Naive B cell (primary cell): ENCODE data around the gene MRPS26. TPM values are rescaled to one million over a fixed set of nuclear protein-coding genes. Genes with fewer than 3 reads are reported as not detected.
A peak's percentile ranks its signal among the peaks of the same experiment; 100 is the strongest.
"Not testable (repeated sequence)": the region's sequence is repeated elsewhere in the genome, so short reads cannot be mapped to it uniquely, and the experiment has no call there.

Experiments used
- ATAC-seq, 2 donors: fragments of 150-1000 bp; cut with Tn5 transposase; 2 replicates each; pipeline ENCODE4 v1.10.0; 2021; ENCODE audit warnings: low read depth in 2 of 2, mild to moderate bottlenecking in 2 of 2, moderate library complexity in 2 of 2
- DNase-seq: peaks from one replicate; pipeline ENCODE4 v3.0.0; 2022
- H3K27ac Mint-ChIP-seq, 6 donors: one replicate each; pipeline ENCODE4 v1.8.0; 2020 to 2022; ENCODE audit warnings: mild to moderate bottlenecking in 6 of 6, mixed read lengths in 6 of 6, moderate library complexity in 5 of 6, inconsistent platforms in 2 of 6
- H3K27me3 Mint-ChIP-seq, 3 donors: one replicate each; pipeline ENCODE4 v1.8.0; 2021 to 2022; ENCODE audit warnings: mixed read lengths in 3 of 3, mild to moderate bottlenecking in 1 of 3
- H3K36me3 Mint-ChIP-seq, 2 donors: one replicate each; pipeline ENCODE4 v1.8.0; 2020 to 2022; ENCODE audit warnings: mixed read lengths in 2 of 2, inconsistent platforms in 1 of 2, mild to moderate bottlenecking in 1 of 2
- H3K4me1 Mint-ChIP-seq, 3 donors: one replicate each; pipeline ENCODE4 v1.8.0; 2020 to 2022; ENCODE audit warnings: mixed read lengths in 3 of 3, inconsistent platforms in 1 of 3, mild to moderate bottlenecking in 1 of 3, moderate library complexity in 1 of 3
- H3K4me3 Mint-ChIP-seq, 8 donors: one replicate each; pipeline ENCODE4 v1.8.0; 2020 to 2022; ENCODE audit warnings: mild to moderate bottlenecking in 8 of 8, mixed read lengths in 8 of 8, moderate library complexity in 8 of 8, inconsistent platforms in 2 of 8
- H3K9me3 Mint-ChIP-seq, 7 donors: one replicate each; pipeline ENCODE4 v1.8.0; 2020 to 2022; ENCODE audit warnings: mixed read lengths in 7 of 7, mild to moderate bottlenecking in 5 of 7, inconsistent platforms in 2 of 7, moderate library complexity in 1 of 7
- polyA plus RNA-seq, 6 donors: library from polyadenylated mRNA; unstranded; fragments of 300-500 nt; fragmentation: Illumina TruSeq; gene quantifications; one replicate each; pipeline ENCODE4 v1.2.3, GENCODE V29; 2021; ENCODE audit warnings: low read depth in 6 of 6

Gene MRPS26
- polyA plus RNA-seq, 6 donors from 2014 or later = 64.0 to 94.6 (median 79.8) TPM

- peak overlapping the region in 4 of 6 donors; percentile 42 to 83 (median 54) for H3K27ac Mint-ChIP-seq
Observed at GRCh38 chr20:3022559-3023490, 23.0 kb upstream of the MRPS26 start.

GRCh38 chr20:3027987-3028386 lies 17.9 kb upstream of the MRPS26 start:
- Mint-ChIP-seq H3K4me3 (no peak overlapping the region), H3K9me3 (no peaks in the 10 kb centered on the region), H3K4me1 (peaks cover 2 to 6% (median 6%) of the 10 kb centered on the region in 3 donors), H3K27me3 (no peaks in the 10 kb centered on the region), H3K27ac (peak overlapping the region in 1 of 6 donors; percentile 75), H3K36me3 (peaks cover 10 to 31% of the 10 kb centered on the region in 2 donors)
- DNase-seq = no peak
- ATAC-seq = no peak

More at GRCh38 chr20:3022559-3023490, 23.0 kb upstream of the MRPS26 start:
- peaks cover 19 to 54% of the 10 kb centered on the region in 2 donors for H3K36me3 Mint-ChIP-seq
- not testable (repeated sequence) for ATAC-seq, H3K4me3 Mint-ChIP-seq, DNase-seq, H3K4me1 Mint-ChIP-seq, H3K27me3 Mint-ChIP-seq, H3K9me3 Mint-ChIP-seq

- DNase-seq (no peak), ATAC-seq (no peak)
- Mint-ChIP-seq H3K4me1 (peaks cover 0 to 5% (median 4%) of the 10 kb centered on the region in 3 donors), H3K9me3 (no peaks in the 10 kb centered on the region), H3K27ac (no peak overlapping the region), H3K4me3 (no peak overlapping the region), H3K36me3 (peaks cover 15 to 34% of the 10 kb centered on the region in 2 donors), H3K27me3 (no peaks in the 10 kb centered on the region)
Observed at GRCh38 chr20:3031524-3032147, 14.2 kb upstream of the MRPS26 start.

GRCh38 chr20:3032624-3033023 lies 13.2 kb upstream of the MRPS26 start:
- Mint-ChIP-seq H3K4me1 (peaks cover 0 to 5% (median 4%) of the 10 kb centered on the region in 3 donors), H3K27me3 (no peaks in the 10 kb centered on the region), H3K36me3 (peaks cover 15 to 26% of the 10 kb centered on the region in 2 donors), H3K9me3 (no peaks in the 10 kb centered on the region), H3K4me3 (no peak overlapping the region), H3K27ac (no peak overlapping the region)
- DNase-seq (no peak), ATAC-seq (no peak)

- peak overlapping the region in 1 of 6 donors; percentile 44 for H3K27ac Mint-ChIP-seq
- H3K4me3 Mint-ChIP-seq = no peak overlapping the region
- no peak for ATAC-seq
- no peaks in the 10 kb centered on the region for H3K27me3 Mint-ChIP-seq
- H3K9me3 Mint-ChIP-seq = no peaks in the 10 kb centered on the region
- peaks cover 0 to 9% (median 5%) of the 10 kb centered on the region in 3 donors for H3K4me1 Mint-ChIP-seq
- DNase-seq = no peak
- H3K36me3 Mint-ChIP-seq = peaks cover 24 to 30% of the 10 kb centered on the region in 2 donors
Observed at GRCh38 chr20:3037654-3038053, 8.2 kb upstream of the MRPS26 start.

GRCh38 chr20:3038454-3038853 lies 7.4 kb upstream of the MRPS26 start:
- ATAC-seq (no peak), DNase-seq (no peak)
- Mint-ChIP-seq H3K4me1 (peaks cover under 1 to 9% (median 5%) of the 10 kb centered on the region in 3 donors), H3K9me3 (no peaks in the 10 kb centered on the region), H3K27me3 (no peaks in the 10 kb centered on the region), H3K4me3 (peak overlapping the region in 1 of 8 donors; percentile 12), H3K36me3 (peaks cover 24 to 30% of the 10 kb centered on the region in 2 donors), H3K27ac (peak overlapping the region in 2 of 6 donors; percentile 39 to 90)

GRCh38 chr20:3039426-3039825 lies 6.4 kb upstream of the MRPS26 start:
- H3K27me3 Mint-ChIP-seq = no peaks in the 10 kb centered on the region
- no peaks in the 10 kb centered on the region for H3K9me3 Mint-ChIP-seq
- H3K4me3 Mint-ChIP-seq = no peak overlapping the region
- no peak for DNase-seq
- no peak for ATAC-seq
- H3K4me1 Mint-ChIP-seq = peaks cover 5 to 9% (median 5%) of the 10 kb centered on the region in 3 donors
- H3K36me3 Mint-ChIP-seq = peaks cover 24 to 30% of the 10 kb centered on the region in 2 donors
- peak overlapping the region in 3 of 6 donors; percentile 33 to 88 (median 45) for H3K27ac Mint-ChIP-seq

- H3K27me3 Mint-ChIP-seq = no peaks in the 10 kb centered on the region
- H3K36me3 Mint-ChIP-seq = peaks cover 24 to 25% of the 10 kb centered on the region in 2 donors
- no peak overlapping the region for H3K27ac Mint-ChIP-seq
- no peak for DNase-seq
- H3K4me3 Mint-ChIP-seq = no peak overlapping the region
- no peak for ATAC-seq
- H3K9me3 Mint-ChIP-seq = no peaks in the 10 kb centered on the region
- peaks cover 8 to 11% (median 10%) of the 10 kb centered on the region in 3 donors for H3K4me1 Mint-ChIP-seq
Observed at GRCh38 chr20:3040086-3040485, 5.8 kb upstream of the MRPS26 start.

- H3K36me3 Mint-ChIP-seq = peaks cover 8 to 14% of the 10 kb centered on the region in 2 donors
- peaks cover 14 to 18% (median 16%) of the 10 kb centered on the region in 3 donors for H3K4me1 Mint-ChIP-seq
- DNase-seq = no peak
- peak overlapping the region in 4 of 6 donors; percentile 42 to 84 (median 62) for H3K27ac Mint-ChIP-seq
- peak overlapping the region in 1 of 8 donors; percentile 24 for H3K4me3 Mint-ChIP-seq
- no peaks in the 10 kb centered on the region for H3K27me3 Mint-ChIP-seq
- no peak for ATAC-seq
- H3K9me3 Mint-ChIP-seq = no peaks in the 10 kb centered on the region
Observed at GRCh38 chr20:3041854-3042409, 3.9 kb upstream of the MRPS26 start.

- Mint-ChIP-seq H3K36me3 (peaks cover 8 to 14% of the 10 kb centered on the region in 2 donors), H3K4me3 (peak overlapping the region in 1 of 8 donors; percentile 92), H3K4me1 (peaks cover 17 to 25% (median 17%) of the 10 kb centered on the region in 3 donors), H3K9me3 (no peaks in the 10 kb centered on the region), H3K27ac (peak overlapping the region in 2 of 6 donors; percentile 61 to 80), H3K27me3 (no peaks in the 10 kb centered on the region)
- ATAC-seq (no peak), DNase-seq (no peak)
Observed at GRCh38 chr20:3042625-3043024, 3.2 kb upstream of the MRPS26 start.

- Mint-ChIP-seq H3K36me3 (peaks cover 8 to 14% of the 10 kb centered on the region in 2 donors), H3K9me3 (no peaks in the 10 kb centered on the region), H3K4me3 (peak within 1 kb of the TSS in 7 of 8 donors; percentile 12 to 95 (median 68)), H3K27ac (peak within 1 kb of the TSS; percentile 33 to 86 (median 70)), H3K4me1 (peaks cover 17 to 28% (median 18%) of the 10 kb centered on the region in 3 donors), H3K27me3 (no peaks in the 10 kb centered on the region)
- no peak for DNase-seq
- ATAC-seq = no peak
Observed at GRCh38 chr20:3043322-3043721, 2.5 kb upstream of the MRPS26 start, which contains the start of gene GNRH2. Gene GNRH2 (plus strand): TSS chr20:3043622. CDS start chr20:3044415, 793 bp downstream.

- peak overlapping the region in 4 of 6 donors; percentile 33 to 80 (median 59) for H3K27ac Mint-ChIP-seq
- H3K4me1 Mint-ChIP-seq = peaks cover 17 to 28% (median 21%) of the 10 kb centered on the region in 3 donors
- no peaks in the 10 kb centered on the region for H3K9me3 Mint-ChIP-seq
- H3K27me3 Mint-ChIP-seq = no peaks in the 10 kb centered on the region
- DNase-seq (no peak), ATAC-seq (no peak)
- H3K36me3 Mint-ChIP-seq = peaks cover 0 to 5% of the 10 kb centered on the region in 2 donors
- H3K4me3 Mint-ChIP-seq = peak overlapping the region in 7 of 8 donors; percentile 12 to 95 (median 92)
Observed at GRCh38 chr20:3044336-3044965, 1.4 kb upstream of the MRPS26 start.
